Stomach (tissue), 4 donors: ENCODE data around the gene NAV2.

Source experiments
- EP300 ChIP-seq: sonication (generic); formaldehyde crosslinking; IDR thresholded peaks from one replicate; pipeline ENCODE4 v1.6.1; 2017; ENCODE audit warnings: antibody characterized with exemption
- POLR2A ChIP-seq, 4 donors: fragments of 450-650 bp; IDR thresholded peaks; one replicate each; pipeline ENCODE4 v1.6.1; 2016; ENCODE audit warnings: antibody characterized with exemption in 4 of 4, control low read depth in 2 of 4, mild to moderate bottlenecking in 1 of 4, moderate library complexity in 1 of 4
- POLR2AphosphoS5 ChIP-seq, 3 donors: sonication (generic); formaldehyde crosslinking; IDR thresholded peaks; one replicate each; pipeline ENCODE4 v1.6.1; 2016; ENCODE audit warnings: antibody characterized with exemption in 3 of 3
- TF ChIP-seq, protein P1 (sequence below), 7 experiments: fragments of 450-650 bp in 4 of 7; fragments of 200-600 bp in 3 of 7; sonication (generic) in 3 of 7; IDR thresholded peaks; one replicate each; pipeline ENCODE4 v1.5.1; 2016 to 2019; ENCODE audit warnings: antibody characterized with exemption in 7 of 7, control low read depth in 2 of 7, mild to moderate bottlenecking in 1 of 7

DNA sequence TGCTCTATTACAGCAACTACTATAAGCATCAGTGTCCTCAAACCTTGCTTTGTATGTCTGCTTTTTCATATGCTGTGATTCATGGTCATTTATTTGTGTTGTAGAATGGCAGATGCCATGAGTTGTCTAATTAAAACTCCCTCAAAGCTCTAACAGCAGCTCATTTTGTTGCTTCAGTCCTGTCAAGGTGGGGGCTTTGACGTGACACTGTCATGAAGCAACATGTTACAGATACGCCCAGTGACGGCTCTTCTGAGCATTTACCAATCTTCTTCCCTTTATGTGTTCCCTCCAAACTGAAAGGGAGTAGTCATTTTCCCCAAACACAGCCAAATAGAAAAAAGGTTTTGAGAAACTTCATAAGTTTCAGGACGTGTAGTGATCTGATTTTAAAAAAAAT, 340.9 kb downstream of the NAV2 start:
- TF ChIP-seq, protein P1, sequence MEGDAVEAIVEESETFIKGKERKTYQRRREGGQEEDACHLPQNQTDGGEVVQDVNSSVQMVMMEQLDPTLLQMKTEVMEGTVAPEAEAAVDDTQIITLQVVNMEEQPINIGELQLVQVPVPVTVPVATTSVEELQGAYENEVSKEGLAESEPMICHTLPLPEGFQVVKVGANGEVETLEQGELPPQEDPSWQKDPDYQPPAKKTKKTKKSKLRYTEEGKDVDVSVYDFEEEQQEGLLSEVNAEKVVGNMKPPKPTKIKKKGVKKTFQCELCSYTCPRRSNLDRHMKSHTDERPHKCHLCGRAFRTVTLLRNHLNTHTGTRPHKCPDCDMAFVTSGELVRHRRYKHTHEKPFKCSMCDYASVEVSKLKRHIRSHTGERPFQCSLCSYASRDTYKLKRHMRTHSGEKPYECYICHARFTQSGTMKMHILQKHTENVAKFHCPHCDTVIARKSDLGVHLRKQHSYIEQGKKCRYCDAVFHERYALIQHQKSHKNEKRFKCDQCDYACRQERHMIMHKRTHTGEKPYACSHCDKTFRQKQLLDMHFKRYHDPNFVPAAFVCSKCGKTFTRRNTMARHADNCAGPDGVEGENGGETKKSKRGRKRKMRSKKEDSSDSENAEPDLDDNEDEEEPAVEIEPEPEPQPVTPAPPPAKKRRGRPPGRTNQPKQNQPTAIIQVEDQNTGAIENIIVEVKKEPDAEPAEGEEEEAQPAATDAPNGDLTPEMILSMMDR (IDR thresholded peaks at IDR 0.05) = no peak
- TF ChIP-seq POLR2A (IDR thresholded peaks at IDR 0.05) = no peak
- TF ChIP-seq EP300 = no peak
- no peak for TF ChIP-seq POLR2AphosphoS5 (IDR thresholded peaks at IDR 0.05)
